Thoracic aorta (tissue), 2 donors: ENCODE data around the gene AMER3. TPM values are rescaled to one million over a fixed set of nuclear protein-coding genes. Genes with fewer than 3 reads are reported as not detected.

Source experiments
- ATAC-seq: fragments of 150-250 bp; one replicate; pipeline ENCODE4 v1.8.0; 2017; ENCODE audit warnings: low read depth; ENCODE audit not compliant: insufficient number of reproducible peaks, low FRiP score
- DNase-seq: peaks from one replicate; pipeline ENCODE4 v3.0.0-alpha.2; 2020; ENCODE audit warnings: low spot score
- H3K27ac ChIP-seq, 2 donors: fragments of 200-600 bp; sonication (generic); 1 replicate in 1 of 2; 2 replicates in 1 of 2; pipeline ENCODE4 v1.5.1; 2016; ENCODE audit warnings: mild to moderate bottlenecking in 2 of 2, moderate library complexity in 2 of 2
- H3K27me3 ChIP-seq: fragments of 200-600 bp; sonication (generic); replicated peaks from 2 replicates; pipeline ENCODE4 v1.6.0; 2016; ENCODE audit warnings: mild to moderate bottlenecking; ENCODE audit not compliant: insufficient read depth
- H3K36me3 ChIP-seq: fragments of 200-600 bp; sonication (generic); one replicate; pipeline ENCODE4 v1.5.1; 2016
- H3K4me1 ChIP-seq, 2 donors: fragments of 200-600 bp; sonication (generic); 1 replicate in 1 of 2; 2 replicates in 1 of 2; pipeline versions ENCODE4 v1.5.1 to v1.6.0; 2016; ENCODE audit warnings: low read depth in 2 of 2, mild to moderate bottlenecking in 1 of 2; ENCODE audit not compliant: control insufficient read depth in 1 of 2
- H3K4me3 ChIP-seq: fragments of 200-600 bp; sonication (generic); 2 replicates; pipeline ENCODE4 v1.5.1; 2016; ENCODE audit warnings: mild to moderate bottlenecking
- H3K9me3 ChIP-seq: fragments of 200-600 bp; sonication (generic); 2 replicates; pipeline ENCODE4 v1.5.1; 2016
- total RNA-seq, 2 donors: library from RNA; depleted of rRNA; stranded (reverse); fragments of >200 nt; gene quantifications; one replicate each; pipeline versions ENCODE4 v1.1.0 to v1.2.3, GENCODE V29; 2016
- TF ChIP-seq, protein P1 (sequence below): fragments of 200-600 bp; sonication (generic); IDR thresholded peaks from one replicate; pipeline ENCODE4 v1.5.1; 2019; ENCODE audit warnings: antibody characterized with exemption

The AMER3 gene
- total RNA-seq, 2 donors from 2014 or later, result not detected

GRCh38 chr2:130767408-130767775, 12.1 kb downstream of the AMER3 start:
- H3K27me3 ChIP-seq, result no peaks in the 10 kb centered on the region
- no peak for DNase-seq
- ATAC-seq, result no peak

DNA sequence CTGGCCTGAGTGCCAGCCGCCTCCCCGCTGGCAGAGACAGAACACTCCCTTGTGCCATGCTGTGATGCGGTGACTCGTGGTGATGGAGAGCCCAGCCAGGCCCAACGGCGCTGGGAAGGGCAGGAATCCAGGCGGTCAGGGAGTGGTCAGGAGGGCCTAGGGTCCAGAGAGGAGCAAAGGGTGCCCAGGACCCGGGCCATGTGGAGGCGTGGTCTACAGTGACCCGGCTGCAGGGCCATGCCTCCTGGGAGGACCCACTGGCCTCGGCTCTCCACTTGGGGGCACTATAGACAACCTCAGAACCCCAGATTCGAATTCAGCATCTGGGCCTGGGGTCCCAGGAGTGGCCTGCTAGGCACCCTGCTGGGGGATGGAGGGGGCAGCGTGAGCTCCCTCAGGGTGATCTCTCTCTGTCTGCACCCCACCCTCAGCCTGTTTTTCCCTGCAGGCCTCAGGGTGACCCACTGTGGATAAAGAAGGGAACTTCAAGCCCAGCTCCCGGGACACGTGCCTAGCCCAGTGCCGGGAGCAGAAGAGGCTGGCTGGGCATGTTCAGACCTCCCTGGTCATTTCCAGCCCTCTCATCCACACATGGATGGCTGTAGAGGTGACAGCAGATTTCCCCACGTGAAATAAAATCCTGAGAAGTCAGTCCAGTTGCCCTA, 13.0 kb downstream of the AMER3 start:
- TF ChIP-seq, protein P1, sequence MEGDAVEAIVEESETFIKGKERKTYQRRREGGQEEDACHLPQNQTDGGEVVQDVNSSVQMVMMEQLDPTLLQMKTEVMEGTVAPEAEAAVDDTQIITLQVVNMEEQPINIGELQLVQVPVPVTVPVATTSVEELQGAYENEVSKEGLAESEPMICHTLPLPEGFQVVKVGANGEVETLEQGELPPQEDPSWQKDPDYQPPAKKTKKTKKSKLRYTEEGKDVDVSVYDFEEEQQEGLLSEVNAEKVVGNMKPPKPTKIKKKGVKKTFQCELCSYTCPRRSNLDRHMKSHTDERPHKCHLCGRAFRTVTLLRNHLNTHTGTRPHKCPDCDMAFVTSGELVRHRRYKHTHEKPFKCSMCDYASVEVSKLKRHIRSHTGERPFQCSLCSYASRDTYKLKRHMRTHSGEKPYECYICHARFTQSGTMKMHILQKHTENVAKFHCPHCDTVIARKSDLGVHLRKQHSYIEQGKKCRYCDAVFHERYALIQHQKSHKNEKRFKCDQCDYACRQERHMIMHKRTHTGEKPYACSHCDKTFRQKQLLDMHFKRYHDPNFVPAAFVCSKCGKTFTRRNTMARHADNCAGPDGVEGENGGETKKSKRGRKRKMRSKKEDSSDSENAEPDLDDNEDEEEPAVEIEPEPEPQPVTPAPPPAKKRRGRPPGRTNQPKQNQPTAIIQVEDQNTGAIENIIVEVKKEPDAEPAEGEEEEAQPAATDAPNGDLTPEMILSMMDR, result no peak
- H3K4me1 ChIP-seq, result no peaks in the 10 kb centered on the region
- no peaks in the 10 kb centered on the region for H3K9me3 ChIP-seq
- no peaks in the 10 kb centered on the region for H3K36me3 ChIP-seq
- no peaks in the 10 kb centered on the region for H3K27me3 ChIP-seq
- no peak for DNase-seq
- no peak for ATAC-seq
- no peak overlapping the region for H3K4me3 ChIP-seq
- H3K27ac ChIP-seq, result no peak overlapping the region

More at GRCh38 chr2:130767408-130767775, 12.1 kb downstream of the AMER3 start:
- H3K9me3 ChIP-seq, result no peaks in the 10 kb centered on the region
- no peak overlapping the region for H3K4me3 ChIP-seq
- H3K4me1 ChIP-seq, result no peaks in the 10 kb centered on the region
- H3K36me3 ChIP-seq, result no peaks in the 10 kb centered on the region
- TF ChIP-seq, protein P1, result no peak
- H3K27ac ChIP-seq, result no peak overlapping the region

GRCh38 chr2:130769343-130769907, 14.1 kb downstream of the AMER3 start:
- Histone ChIP-seq H3K4me3 (no peak overlapping the region), H3K27me3 (no peaks in the 10 kb centered on the region), H3K4me1 (no peaks in the 10 kb centered on the region), H3K27ac (no peak overlapping the region), H3K36me3 (no peaks in the 10 kb centered on the region), H3K9me3 (no peaks in the 10 kb centered on the region)
- DNase-seq, result no peak
- TF ChIP-seq, protein P1, result no peak
- ATAC-seq, result no peak

- H3K4me3 ChIP-seq, result no peak overlapping the region
- H3K9me3 ChIP-seq, result no peaks in the 10 kb centered on the region
- no peaks in the 10 kb centered on the region for H3K4me1 ChIP-seq
- no peak overlapping the region for H3K27ac ChIP-seq
- TF ChIP-seq, protein P1, result no peak
- no peaks in the 10 kb centered on the region for H3K36me3 ChIP-seq
- no peaks in the 10 kb centered on the region for H3K27me3 ChIP-seq
- ATAC-seq (no peak), DNase-seq (no peak)
Measured at GRCh38 chr2:130776550-130776949, 21.2 kb downstream of the AMER3 start.

DNA sequence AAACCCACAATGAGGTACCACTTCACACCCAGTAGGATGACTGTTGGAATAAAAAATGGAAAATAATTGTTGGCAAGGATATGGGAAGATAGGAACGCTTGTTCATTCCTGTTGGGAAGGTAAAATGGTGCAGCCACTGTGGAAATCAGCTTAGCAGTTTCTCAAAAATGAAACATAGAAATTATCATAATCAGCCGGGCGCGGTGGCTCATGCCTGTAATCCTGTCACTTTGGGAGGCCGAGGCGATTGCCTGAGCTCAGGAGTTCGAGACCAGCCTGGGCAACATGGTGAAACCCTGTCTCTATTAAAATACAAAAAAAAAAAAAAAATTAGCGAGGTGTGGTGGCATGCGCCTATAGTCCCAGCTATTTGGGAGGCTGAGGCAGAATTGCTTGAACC, 23.4 kb downstream of the AMER3 start:
- Histone ChIP-seq H3K4me1 (no peaks in the 10 kb centered on the region), H3K4me3 (no peak overlapping the region), H3K9me3 (no peaks in the 10 kb centered on the region), H3K27me3 (no peaks in the 10 kb centered on the region), H3K36me3 (no peaks in the 10 kb centered on the region), H3K27ac (no peak overlapping the region)
- TF ChIP-seq, protein P1, result no peak
- no peak for ATAC-seq
- no peak for DNase-seq
